ENCODE measurements around the gene CFAP300.

The CFAP300 gene

GRCh38 chr11:102046841-102047240 lies 396 bp upstream of the CFAP300 start:
- H3K27me3 ChIP-seq (ENCODE audit: control insufficient read depth, insufficient read depth, low read length) = no peaks in the 10 kb centered on the region
- H3K9ac ChIP-seq = no peak overlapping the region

GRCh38 chr11:102050927-102051575 lies 3.8 kb downstream of the CFAP300 start:
- Histone ChIP-seq H3K9me3 (ENCODE audit: control insufficient read depth, low read length) (no peaks in the 10 kb centered on the region), H3K36me3 (ENCODE audit: control insufficient read depth, insufficient read depth, low read length) (no peaks in the 10 kb centered on the region), H3K79me2 (no peaks in the 10 kb centered on the region), H3K4me2 (ENCODE audit: low read length) (no peak overlapping the region), H3K27me3 (ENCODE audit: control insufficient read depth, insufficient read depth, low read length) (no peaks in the 10 kb centered on the region), H3K9ac (no peak overlapping the region), H3K27ac (no peak overlapping the region), H3K4me1 (no peaks in the 10 kb centered on the region), H2AFZ (no peak overlapping the region), H3K4me3 (ENCODE audit: low read depth, low read length) (no peak overlapping the region)
- no peak for TF ChIP-seq CTCF (IDR thresholded peaks at IDR 0.05)

More at GRCh38 chr11:102046841-102047240, 396 bp upstream of the CFAP300 start:
- Histone ChIP-seq H3K27ac (no peak overlapping the region), H3K36me3 (ENCODE audit: control insufficient read depth, insufficient read depth, low read length) (no peaks in the 10 kb centered on the region), H3K4me3 (ENCODE audit: low read depth, low read length) (peak overlapping the region; percentile 40), H2AFZ (peak overlapping the region; percentile 86), H3K79me2 (no peaks in the 10 kb centered on the region), H3K4me2 (ENCODE audit: low read length) (peak overlapping the region; percentile 71), H3K4me1 (no peaks in the 10 kb centered on the region), H3K9me3 (ENCODE audit: control insufficient read depth, low read length) (no peaks in the 10 kb centered on the region)
- no peak for TF ChIP-seq CTCF (IDR thresholded peaks at IDR 0.05)

GRCh38 chr11:102061276-102061675 lies 14.0 kb downstream of the CFAP300 start:
- no peak for TF ChIP-seq CTCF (IDR thresholded peaks at IDR 0.05)
- H3K79me2 ChIP-seq = no peaks in the 10 kb centered on the region
- H3K27ac ChIP-seq = no peak overlapping the region
- H3K36me3 ChIP-seq (ENCODE audit: control insufficient read depth, insufficient read depth, low read length) = no peaks in the 10 kb centered on the region
- no peaks in the 10 kb centered on the region for H3K4me1 ChIP-seq
- no peak overlapping the region for H3K9ac ChIP-seq
- H3K4me2 ChIP-seq (ENCODE audit: low read length) = no peak overlapping the region
- no peaks in the 10 kb centered on the region for H3K27me3 ChIP-seq (ENCODE audit: control insufficient read depth, insufficient read depth, low read length)
- no peaks in the 10 kb centered on the region for H3K9me3 ChIP-seq (ENCODE audit: control insufficient read depth, low read length)
- no peak overlapping the region for H3K4me3 ChIP-seq (ENCODE audit: low read depth, low read length)
- H2AFZ ChIP-seq = no peak overlapping the region

- H2AFZ ChIP-seq = no peak overlapping the region
- no peak overlapping the region for H3K4me3 ChIP-seq (ENCODE audit: low read depth, low read length)
- no peaks in the 10 kb centered on the region for H3K79me2 ChIP-seq
- TF ChIP-seq CTCF (IDR thresholded peaks at IDR 0.05) = no peak
- no peak overlapping the region for H3K27ac ChIP-seq
- H3K9ac ChIP-seq = no peak overlapping the region
- no peaks in the 10 kb centered on the region for H3K36me3 ChIP-seq (ENCODE audit: control insufficient read depth, insufficient read depth, low read length)
- H3K27me3 ChIP-seq (ENCODE audit: control insufficient read depth, insufficient read depth, low read length) = no peaks in the 10 kb centered on the region
- H3K9me3 ChIP-seq (ENCODE audit: control insufficient read depth, low read length) = no peaks in the 10 kb centered on the region
- H3K4me2 ChIP-seq (ENCODE audit: low read length) = no peak overlapping the region
- no peaks in the 10 kb centered on the region for H3K4me1 ChIP-seq
These were observed 14.9 kb downstream of the CFAP300 start for GRCh38 chr11:102062106-102062505.

- no peak overlapping the region for H3K9ac ChIP-seq
- no peaks in the 10 kb centered on the region for H3K27me3 ChIP-seq (ENCODE audit: control insufficient read depth, insufficient read depth, low read length)
- H3K36me3 ChIP-seq (ENCODE audit: control insufficient read depth, insufficient read depth, low read length) = no peaks in the 10 kb centered on the region
- no peak overlapping the region for H2AFZ ChIP-seq
- H3K79me2 ChIP-seq = no peaks in the 10 kb centered on the region
- H3K4me1 ChIP-seq = no peaks in the 10 kb centered on the region
- no peak overlapping the region for H3K4me2 ChIP-seq (ENCODE audit: low read length)
- H3K27ac ChIP-seq = no peak overlapping the region
- TF ChIP-seq CTCF (IDR thresholded peaks at IDR 0.05) = no peak
- H3K4me3 ChIP-seq (ENCODE audit: low read depth, low read length) = no peak overlapping the region
- no peaks in the 10 kb centered on the region for H3K9me3 ChIP-seq (ENCODE audit: control insufficient read depth, low read length)
These were observed 17.1 kb downstream of the CFAP300 start for GRCh38 chr11:102064316-102064715.

Data from parathyroid adenoma (tissue), 2 donors.